ENCODE results near the gene LIN7C.
A peak's percentile ranks its signal among the peaks of the same experiment; 100 is the strongest.
"Not testable (repeated sequence)": the region's sequence is repeated elsewhere in the genome, so short reads cannot be mapped to it uniquely, and the experiment has no call there.

LIN7C gene

GRCh38 chr11:27506200-27507182 is at the start of gene LIN7C:
Gene LIN7C, minus strand, starts transcription at chr11:27506769. Its CDS starts 17 bp downstream, at chr11:27506752.
- peak; percentile 95 for DNase-seq (ENCODE audit: low spot score)

DNA sequence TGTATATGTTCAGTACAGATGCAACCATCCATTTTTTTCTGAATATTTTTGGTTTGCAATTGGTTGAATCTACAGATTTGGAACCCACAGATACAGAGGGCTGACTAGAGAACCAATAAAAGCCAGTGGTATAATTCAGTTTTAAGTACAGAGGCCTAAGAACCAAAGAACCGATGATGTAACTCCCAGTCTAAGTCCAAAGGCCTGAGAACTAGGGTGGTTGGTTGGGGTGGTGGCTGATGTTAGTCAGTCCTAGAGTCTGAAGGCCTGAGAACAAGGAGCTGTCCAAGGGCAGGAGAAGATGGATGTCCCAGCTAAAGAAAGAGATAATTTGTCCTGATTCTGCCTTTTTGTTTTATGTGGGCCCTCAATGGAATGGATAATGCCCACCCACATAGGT is 48.7 kb upstream of the LIN7C start:
- DNase-seq (ENCODE audit: low spot score), result no peak

- no peak for DNase-seq (ENCODE audit: low spot score)
Observed at GRCh38 chr11:27553186-27553585, 46.6 kb upstream of the LIN7C start.

DNA sequence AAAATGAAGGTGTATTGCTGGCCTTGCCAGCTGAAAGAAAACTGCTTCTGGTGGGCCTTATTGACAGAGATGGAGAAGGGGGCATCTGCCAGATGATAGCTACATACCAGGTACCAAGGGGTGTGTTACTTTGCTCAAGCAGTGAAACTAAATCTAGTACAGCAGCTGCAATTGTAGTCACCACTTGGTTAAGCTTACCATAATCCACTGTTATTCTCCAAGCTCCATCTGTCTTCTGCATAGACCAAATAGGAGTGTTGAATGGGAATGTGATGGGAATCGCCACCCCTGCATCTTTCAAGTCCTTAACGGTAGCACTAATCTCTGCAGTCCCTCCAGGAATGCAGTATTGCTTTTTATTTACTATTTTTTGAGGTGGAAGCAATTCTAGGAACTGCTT is 45.8 kb upstream of the LIN7C start:
- no peak for DNase-seq (ENCODE audit: low spot score)

DNA sequence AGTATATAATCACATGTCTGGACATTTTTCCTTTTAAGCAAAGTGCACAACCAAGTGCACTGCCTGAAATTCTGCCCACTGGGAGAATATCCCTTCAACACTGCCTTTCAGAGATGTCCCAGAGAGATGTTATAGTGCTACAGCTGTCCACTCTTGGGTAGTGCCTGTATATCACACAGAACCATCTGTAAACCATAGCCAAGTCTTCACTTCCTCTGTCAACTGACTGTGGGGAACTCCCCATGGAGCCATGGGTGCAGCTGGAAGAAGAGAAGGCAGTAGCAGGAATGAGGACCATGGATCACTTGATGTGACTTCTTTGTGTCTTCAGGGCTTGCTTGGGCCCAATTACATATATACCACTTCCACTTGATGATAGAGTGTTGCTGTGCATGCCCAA is 44.6 kb upstream of the LIN7C start:
- no peak for DNase-seq (ENCODE audit: low spot score)

DNA sequence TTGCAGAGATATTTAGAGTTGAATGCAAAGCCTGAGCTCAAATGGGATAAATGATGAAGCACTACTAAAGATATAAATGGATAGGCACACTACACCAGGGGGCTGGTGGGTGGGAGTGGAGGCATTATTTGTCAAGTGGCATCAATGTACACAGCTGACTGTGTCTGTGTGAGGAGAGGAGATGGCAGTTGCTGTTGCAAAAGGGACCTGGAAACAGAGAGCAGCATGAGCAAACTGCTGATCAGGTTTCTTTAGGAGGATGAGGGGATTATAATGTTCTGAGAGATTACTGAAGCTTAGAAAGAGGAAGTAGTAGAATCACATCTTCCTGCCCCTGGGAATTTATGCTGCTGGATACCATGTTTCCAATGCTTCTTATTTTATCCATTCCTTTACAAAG is 39.4 kb upstream of the LIN7C start:
- no peak for DNase-seq (ENCODE audit: low spot score)

DNA sequence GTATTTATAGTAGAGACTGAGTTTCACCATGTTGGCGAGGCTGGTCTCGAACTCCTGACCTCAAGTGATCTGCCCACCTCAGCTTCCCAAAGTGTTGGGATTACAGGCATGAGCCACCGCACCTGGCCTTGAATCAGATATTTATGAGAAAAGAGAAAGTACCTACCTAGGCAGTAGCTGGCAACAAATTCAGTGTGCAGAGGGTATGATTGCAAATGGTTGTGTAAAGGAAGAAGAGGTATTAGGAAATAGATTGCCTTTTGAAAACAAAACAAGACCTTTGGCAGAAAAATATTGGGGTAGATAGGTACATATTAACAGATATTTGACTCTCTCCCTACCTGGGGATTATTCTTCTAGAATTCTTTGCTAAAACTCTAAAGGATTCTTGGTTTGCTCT is 38.5 kb upstream of the LIN7C start:
- no peak for DNase-seq (ENCODE audit: low spot score)

GRCh38 chr11:27541790-27542189 is 35.2 kb upstream of the LIN7C start:
- no peak for DNase-seq (ENCODE audit: low spot score)

GRCh38 chr11:27540051-27540450 is 33.5 kb upstream of the LIN7C start:
- no peak for DNase-seq (ENCODE audit: low spot score)

DNA sequence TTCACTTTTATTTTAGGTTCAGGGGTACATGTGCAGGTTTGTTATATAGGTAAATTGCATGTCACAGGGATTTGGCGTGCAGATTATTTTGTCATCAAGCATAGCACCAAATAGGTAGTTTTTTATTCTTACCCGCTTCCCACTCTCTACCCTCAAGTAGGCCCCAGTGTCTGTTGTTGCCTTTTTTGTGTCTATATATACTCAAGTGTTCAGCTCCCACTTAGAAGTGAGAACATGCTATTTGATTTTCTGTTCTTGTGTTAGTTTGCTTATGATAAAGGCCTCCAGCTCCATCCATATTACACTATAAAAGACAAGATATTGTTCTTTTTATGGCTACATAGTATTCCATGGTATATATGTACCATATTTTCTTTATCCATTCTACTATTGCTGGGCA is 28.5 kb upstream of the LIN7C start:
- DNase-seq (ENCODE audit: low spot score), result no peak

GRCh38 chr11:27532652-27533325 is 26.2 kb upstream of the LIN7C start:
- DNase-seq (ENCODE audit: low spot score), result peak; percentile 32

DNA sequence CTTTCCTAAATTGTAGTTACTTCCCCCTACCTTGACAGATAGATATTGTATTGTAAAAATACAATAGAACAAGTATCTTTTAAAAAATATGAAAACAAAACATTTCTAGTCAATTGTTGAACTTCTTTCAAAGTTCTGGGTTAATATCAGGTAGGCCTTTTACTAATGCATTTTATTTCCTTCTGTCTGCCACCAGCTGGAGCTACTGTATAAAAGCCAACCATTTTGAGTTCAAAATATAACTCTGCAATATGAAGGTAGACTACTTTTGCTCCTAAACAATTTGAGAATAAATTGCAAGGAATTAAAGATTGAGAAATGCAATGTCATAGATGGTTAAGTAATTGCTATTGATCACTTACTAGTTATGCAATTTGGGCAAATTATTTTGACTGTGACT is 22.1 kb upstream of the LIN7C start:
- no peak for DNase-seq (ENCODE audit: low spot score)

DNA sequence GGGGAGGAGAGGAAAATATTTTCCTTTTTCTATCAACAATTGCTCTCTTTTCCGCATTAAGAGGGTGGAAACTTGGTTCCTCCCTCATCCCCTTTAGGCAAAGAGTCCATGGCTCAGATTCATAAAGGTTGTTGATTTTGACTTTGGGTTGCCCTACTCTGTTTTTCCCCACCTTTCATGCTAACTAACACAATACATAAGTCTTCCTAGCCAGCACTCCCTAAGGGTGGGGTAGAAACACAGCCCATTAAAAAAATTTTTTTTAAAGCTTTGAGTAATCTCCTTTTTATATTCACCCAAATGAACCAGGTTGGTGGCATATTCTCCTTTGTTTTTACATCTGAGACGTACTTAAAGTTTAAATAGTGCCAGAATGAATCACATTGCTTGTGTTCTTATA is 20.0 kb upstream of the LIN7C start:
- no peak for DNase-seq (ENCODE audit: low spot score)

- DNase-seq (ENCODE audit: low spot score), result no peak
Observed at GRCh38 chr11:27525824-27526516, 19.4 kb upstream of the LIN7C start.

GRCh38 chr11:27524155-27524554 is 17.6 kb upstream of the LIN7C start:
- DNase-seq (ENCODE audit: low spot score), result no peak

DNA sequence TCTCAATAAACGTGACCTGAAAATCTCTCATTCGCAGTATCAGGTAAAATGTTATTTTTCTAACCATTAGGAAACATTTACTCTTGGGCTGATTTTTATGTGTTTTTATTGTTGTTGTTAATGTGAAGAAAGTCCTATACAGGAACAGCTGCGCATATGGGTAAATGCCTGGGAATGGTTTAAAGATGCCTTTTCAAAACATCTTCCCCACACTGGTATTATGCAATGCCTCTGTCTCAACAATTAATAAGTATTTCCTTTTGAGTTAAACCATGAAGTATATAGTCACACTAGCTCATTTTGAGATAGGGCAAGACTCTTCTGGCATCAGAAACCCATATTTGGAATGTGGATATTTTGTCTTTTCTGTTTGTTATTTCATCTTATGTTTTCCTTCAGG is 13.7 kb upstream of the LIN7C start:
- DNase-seq (ENCODE audit: low spot score), result no peak

DNA sequence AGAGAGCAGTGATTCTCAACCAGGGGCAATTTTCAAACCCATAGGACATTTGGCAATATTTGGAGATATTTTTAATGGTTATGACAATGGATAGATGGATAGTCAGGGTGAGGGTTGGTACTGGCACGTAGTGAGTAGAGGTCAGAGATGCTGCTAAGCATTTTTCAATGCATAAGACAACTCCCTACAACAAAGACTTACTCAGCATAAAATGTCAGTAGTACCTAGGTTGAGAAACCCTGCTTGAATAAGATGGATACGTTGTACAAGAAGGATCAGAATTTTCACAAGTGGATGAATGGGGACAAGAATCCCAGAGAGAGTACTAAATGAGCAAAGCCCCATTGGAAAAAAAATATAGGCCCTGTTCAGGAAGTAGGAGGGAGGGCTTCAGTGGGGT is 11.9 kb upstream of the LIN7C start:
- DNase-seq (ENCODE audit: low spot score), result no peak

GRCh38 chr11:27517490-27517889 is 10.9 kb upstream of the LIN7C start:
- not testable (repeated sequence) for DNase-seq (ENCODE audit: low spot score)

DNA sequence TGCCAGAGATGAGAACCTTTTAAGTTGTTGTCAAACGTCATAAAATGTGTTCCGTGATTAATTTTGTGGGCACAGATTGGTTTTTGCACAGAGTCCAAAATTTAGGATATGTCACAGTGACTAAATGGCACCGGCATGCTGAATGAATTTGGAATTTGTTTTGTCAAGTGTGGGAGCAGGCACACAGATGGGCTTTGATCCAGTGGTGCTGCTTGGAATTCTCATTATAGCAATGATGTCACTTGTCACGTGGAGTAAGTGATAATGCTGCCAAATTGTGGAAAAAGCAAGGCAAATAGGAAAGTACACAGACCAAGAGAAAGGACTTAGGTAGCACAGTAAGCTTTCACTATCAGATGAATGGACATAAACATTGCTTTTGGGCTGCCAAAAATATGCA is 8.0 kb upstream of the LIN7C start:
- no peak for DNase-seq (ENCODE audit: low spot score)

GRCh38 chr11:27514076-27514475 is 7.5 kb upstream of the LIN7C start:
- DNase-seq (ENCODE audit: low spot score), result no peak

GRCh38 chr11:27513389-27513788 is 6.8 kb upstream of the LIN7C start:
- DNase-seq (ENCODE audit: low spot score), result no peak

GRCh38 chr11:27512238-27512637 is 5.7 kb upstream of the LIN7C start:
- no peak for DNase-seq (ENCODE audit: low spot score)

DNA sequence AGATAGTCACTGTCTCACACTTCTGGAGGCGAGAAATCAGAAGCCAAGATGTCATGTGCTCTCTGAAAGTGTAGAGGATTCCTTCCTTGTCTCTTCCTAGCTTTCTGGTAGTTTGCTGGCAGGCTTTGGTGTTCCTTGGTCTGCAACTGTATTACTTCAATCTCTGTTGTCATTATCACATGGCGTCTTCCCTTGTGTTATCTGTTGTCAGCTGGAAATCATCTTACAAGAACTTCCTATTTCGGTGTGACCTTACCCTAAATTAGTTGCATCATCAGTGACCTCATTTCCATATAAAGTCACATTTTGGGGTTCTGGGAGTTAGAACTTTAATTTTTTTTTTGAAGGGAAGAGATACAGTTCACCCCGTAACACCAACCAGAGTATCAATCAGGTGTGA is 3.3 kb upstream of the LIN7C start:
- DNase-seq (ENCODE audit: low spot score), result no peak

All from activated CD4-positive, alpha-beta T cell treated with anti-CD3 and anti-CD28 coated beads, Interleukin-2, Interleukin-4, amounts not matched to agents 100 ng/mL and 50 ng/mL, durations not matched to agents 16 hours and 8 hours (primary cell).